BJ (cell line): ENCODE results near the gene PRPS1. TPM values are rescaled to one million over a fixed set of nuclear protein-coding genes. Genes with fewer than 3 reads are reported as not detected.

Source experiments
- CTCF ChIA-PET: fragments of 350-600 bp; formaldehyde crosslinking; extraction: SDS; loops from one replicate; lab custom pipeline; 2021; ENCODE audit warnings: antibody characterized with exemption, inconsistent platforms; lab: Yijun Ruan, JAX
- POLR2A ChIA-PET: fragments of 300-600 bp; sonication (Branson Sonifier 250); formaldehyde crosslinking; extraction: SDS; loops from one replicate; lab custom pipeline; 2021; ENCODE audit warnings: antibody characterized with exemption; lab: Charles Lee
- DNase-seq: peaks from one replicate; pipeline ENCODE4 v3.0.0-alpha.2; 2011; ENCODE audit warnings: low read depth
- H3K27me3 ChIP-seq: 2 replicates; pipeline ENCODE4 v1.6.0; 2011; ENCODE audit warnings: low read length; ENCODE audit not compliant: control insufficient read depth, insufficient read depth
- H3K36me3 ChIP-seq: 2 replicates; pipeline ENCODE4 v1.5.1; 2011; ENCODE audit warnings: low read length; ENCODE audit not compliant: control insufficient read depth, insufficient read depth
- H3K4me3 ChIP-seq: 2 replicates; pipeline ENCODE4 v1.5.1; 2011; ENCODE audit warnings: low read depth, mild to moderate bottlenecking, control low read depth, low read length
- CTCF ChIP-seq: IDR thresholded peaks from 2 replicates; pipeline ENCODE4 v1.5.1; 2011; ENCODE audit warnings: low read depth, mild to moderate bottlenecking, control low read depth, inconsistent platforms, low read length, moderate library complexity; ENCODE audit not compliant: insufficient read depth
- polyA plus RNA-seq: library from polyadenylated mRNA; depleted of rRNA; stranded (reverse); fragments of >200 nt; gene quantifications from 2 replicates; pipeline ENCODE4 v1.2.3, GENCODE V29; 2011; rRNA removed

Gene PRPS1
- polyA plus RNA-seq, 1 experiment, result 50.1 TPM

GRCh38 chrX:107686792-107687191 is 58.5 kb downstream of the PRPS1 start:
- H3K36me3 ChIP-seq, result no peaks in the 10 kb centered on the region
- H3K27me3 ChIP-seq, result no peaks in the 10 kb centered on the region
- CTCF ChIA-PET, result interaction anchor here (1.6 kb wide), 1 partner anchor 14 kb away, joined by 5 read pairs; no protein-coding TSS in a partner anchor
- POLR2A ChIA-PET, result no interaction called here
- no peak overlapping the region for H3K4me3 ChIP-seq
- TF ChIP-seq CTCF, result no peak
- DNase-seq, result no peak

- Histone ChIP-seq H3K27me3 (no peaks in the 10 kb centered on the region), H3K4me3 (no peak overlapping the region), H3K36me3 (no peaks in the 10 kb centered on the region)
- no peak for TF ChIP-seq CTCF
- no peak for DNase-seq
- POLR2A ChIA-PET, result no interaction called here
- CTCF ChIA-PET, result interaction anchor here (1.6 kb wide), 1 partner anchor 15 kb away, joined by 5 read pairs; no protein-coding TSS in a partner anchor
Observed at GRCh38 chrX:107687445-107687844, 59.1 kb downstream of the PRPS1 start.

GRCh38 chrX:107691024-107691448 is 62.7 kb downstream of the PRPS1 start:
- TF ChIP-seq CTCF, result no peak
- Histone ChIP-seq H3K4me3 (no peak overlapping the region), H3K36me3 (no peaks in the 10 kb centered on the region), H3K27me3 (no peaks in the 10 kb centered on the region)
- ChIA-PET POLR2A (no interaction called here), CTCF (no interaction called here)
- no peak for DNase-seq

GRCh38 chrX:107699616-107700015 is 71.3 kb downstream of the PRPS1 start:
- no peak for DNase-seq
- Histone ChIP-seq H3K27me3 (no peaks in the 10 kb centered on the region), H3K36me3 (no peaks in the 10 kb centered on the region), H3K4me3 (no peak overlapping the region)
- CTCF ChIA-PET, result no interaction called here
- POLR2A ChIA-PET, result no interaction called here
- no peak for TF ChIP-seq CTCF

- POLR2A ChIA-PET, result no interaction called here
- Histone ChIP-seq H3K4me3 (no peak overlapping the region), H3K36me3 (no peaks in the 10 kb centered on the region), H3K27me3 (no peaks in the 10 kb centered on the region)
- DNase-seq, result no peak
- TF ChIP-seq CTCF, result no peak
- CTCF ChIA-PET, result no interaction called here
Observed at GRCh38 chrX:107700317-107700774, 72.0 kb downstream of the PRPS1 start.

Other genes starting within 250 kb of the PRPS1 start
- gene FRMPD3, start 178.9 kb upstream of the PRPS1 start, polyA plus RNA-seq, result 0.01 and 0.02 TPM in 2 replicates
- 34.7 and 39.9 TPM in 2 replicates for gene TSC22D3, start 147.3 kb downstream of the PRPS1 start, polyA plus RNA-seq
- gene NCBP2L, start 149.2 kb downstream of the PRPS1 start, polyA plus RNA-seq, result not detected in 2 replicates
- gene MID2, start 197.4 kb downstream of the PRPS1 start, polyA plus RNA-seq, result 12.4 and 12.8 TPM in 2 replicates